ENCODE results near the gene ARL15.
A peak's percentile ranks its signal among the peaks of the same experiment; 100 is the strongest.
"Not testable (repeated sequence)": the region's sequence is repeated elsewhere in the genome, so short reads cannot be mapped to it uniquely, and the experiment has no call there.

ARL15 gene

GRCh38 chr5:54045077-54045792 lies 265.1 kb downstream of the ARL15 start:
- TF ChIP-seq, protein P1, sequence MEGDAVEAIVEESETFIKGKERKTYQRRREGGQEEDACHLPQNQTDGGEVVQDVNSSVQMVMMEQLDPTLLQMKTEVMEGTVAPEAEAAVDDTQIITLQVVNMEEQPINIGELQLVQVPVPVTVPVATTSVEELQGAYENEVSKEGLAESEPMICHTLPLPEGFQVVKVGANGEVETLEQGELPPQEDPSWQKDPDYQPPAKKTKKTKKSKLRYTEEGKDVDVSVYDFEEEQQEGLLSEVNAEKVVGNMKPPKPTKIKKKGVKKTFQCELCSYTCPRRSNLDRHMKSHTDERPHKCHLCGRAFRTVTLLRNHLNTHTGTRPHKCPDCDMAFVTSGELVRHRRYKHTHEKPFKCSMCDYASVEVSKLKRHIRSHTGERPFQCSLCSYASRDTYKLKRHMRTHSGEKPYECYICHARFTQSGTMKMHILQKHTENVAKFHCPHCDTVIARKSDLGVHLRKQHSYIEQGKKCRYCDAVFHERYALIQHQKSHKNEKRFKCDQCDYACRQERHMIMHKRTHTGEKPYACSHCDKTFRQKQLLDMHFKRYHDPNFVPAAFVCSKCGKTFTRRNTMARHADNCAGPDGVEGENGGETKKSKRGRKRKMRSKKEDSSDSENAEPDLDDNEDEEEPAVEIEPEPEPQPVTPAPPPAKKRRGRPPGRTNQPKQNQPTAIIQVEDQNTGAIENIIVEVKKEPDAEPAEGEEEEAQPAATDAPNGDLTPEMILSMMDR (IDR thresholded peaks at IDR 0.05; ENCODE audit: insufficient read depth, low read depth, low read length, missing control alignments): no peak
- DNase-seq (ENCODE audit: low read depth): peak; percentile 7
- H3K4me3 ChIP-seq (ENCODE audit: low read length): no peak overlapping the region

DNA sequence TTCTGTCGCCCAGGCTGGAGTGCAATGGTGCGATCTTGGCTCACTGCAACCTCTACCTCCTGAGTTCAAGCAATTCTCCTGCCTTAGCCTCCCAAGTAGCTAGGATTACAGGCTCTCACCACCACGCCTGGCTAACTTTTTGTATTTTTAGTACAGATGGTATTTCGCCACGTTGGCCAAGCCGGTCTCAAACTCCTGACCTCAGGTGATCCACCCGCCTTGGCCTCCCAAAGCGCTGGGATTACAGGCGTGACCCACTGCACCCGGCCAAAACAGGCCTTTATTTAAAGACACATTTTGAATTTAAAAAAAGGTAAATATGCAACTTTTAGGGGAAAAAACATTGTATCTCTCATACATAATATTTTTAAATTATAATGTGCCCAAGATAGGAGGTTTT lies 266.1 kb downstream of the ARL15 start:
- DNase-seq (ENCODE audit: low read depth); H3K4me3 ChIP-seq (ENCODE audit: low read length): not testable (repeated sequence)

GRCh38 chr5:54040804-54041203 lies 269.6 kb downstream of the ARL15 start:
- no peak for DNase-seq (ENCODE audit: low read depth)
- TF ChIP-seq, protein P1 (IDR thresholded peaks at IDR 0.05; ENCODE audit: insufficient read depth, low read depth, low read length, missing control alignments): no peak
- no peak overlapping the region for H3K4me3 ChIP-seq (ENCODE audit: low read length)

DNA sequence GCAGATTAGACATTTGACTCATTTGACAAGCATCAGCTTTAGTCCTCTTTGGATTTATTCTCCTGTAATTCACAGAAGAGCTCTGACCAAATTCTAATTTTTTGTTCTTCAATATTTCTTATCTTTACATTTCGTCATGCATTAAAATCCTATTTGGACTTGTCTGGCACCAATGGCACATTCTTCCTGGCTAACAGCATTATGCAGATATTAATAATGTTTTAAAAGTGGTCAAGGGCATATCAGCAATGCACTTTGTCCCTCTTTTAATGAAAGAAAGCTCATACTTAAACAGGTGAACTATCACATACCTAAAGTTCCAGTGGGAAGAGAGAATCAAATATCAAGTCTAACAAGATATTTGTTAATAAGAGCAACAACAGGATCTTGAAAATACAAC lies 270.4 kb downstream of the ARL15 start:
- DNase-seq (ENCODE audit: low read depth): no peak
- TF ChIP-seq, protein P1 (IDR thresholded peaks at IDR 0.05; ENCODE audit: insufficient read depth, low read depth, low read length, missing control alignments): no peak
- no peak overlapping the region for H3K4me3 ChIP-seq (ENCODE audit: low read length)

DNA sequence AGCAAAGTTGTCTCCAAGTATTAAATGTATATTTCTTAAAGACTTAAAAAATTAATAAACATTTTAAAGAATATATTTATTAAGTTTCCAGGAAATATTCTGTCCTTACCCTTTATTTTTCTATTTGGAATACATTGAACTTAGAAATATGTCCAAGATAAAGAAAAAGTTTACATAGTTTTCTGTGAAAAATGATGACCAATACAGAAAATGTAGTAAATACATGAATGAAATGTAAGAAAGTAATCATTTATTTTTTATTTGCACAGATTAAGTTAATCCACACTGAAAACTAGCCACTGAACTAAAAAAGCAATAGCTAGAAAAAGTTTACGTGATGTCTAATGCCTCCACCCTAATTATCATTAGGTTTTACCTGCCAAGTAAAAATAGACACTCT lies 273.2 kb downstream of the ARL15 start:
- TF ChIP-seq, protein P1 (IDR thresholded peaks at IDR 0.05; ENCODE audit: insufficient read depth, low read depth, low read length, missing control alignments): no peak

GRCh38 chr5:54030981-54031380 lies 279.4 kb downstream of the ARL15 start:
- H3K4me3 ChIP-seq (ENCODE audit: low read length): no peak overlapping the region
- DNase-seq (ENCODE audit: low read depth): no peak
- TF ChIP-seq, protein P1 (IDR thresholded peaks at IDR 0.05; ENCODE audit: insufficient read depth, low read depth, low read length, missing control alignments): no peak

More for the DNA sequence above, 273.2 kb downstream of the ARL15 start:
- H3K4me3 ChIP-seq (ENCODE audit: low read length): no peak overlapping the region
- DNase-seq (ENCODE audit: low read depth): no peak

DNA sequence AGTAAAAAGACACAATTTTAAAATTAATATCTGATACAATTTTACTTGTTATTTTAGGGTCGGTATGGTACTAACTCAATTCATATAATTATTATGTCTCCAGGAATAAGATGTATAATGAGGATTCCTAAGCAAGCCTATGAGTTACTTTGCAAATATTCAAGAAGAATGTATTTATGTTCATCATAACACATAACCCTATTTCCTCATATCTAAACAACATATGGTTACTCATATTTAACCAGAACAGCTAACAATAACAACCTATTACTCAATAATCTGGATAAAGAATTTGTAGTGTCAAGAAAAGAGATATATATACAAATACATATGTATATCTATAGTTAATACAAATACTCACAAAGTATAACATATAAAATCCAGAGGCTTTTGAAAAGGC lies 285.9 kb downstream of the ARL15 start:
- DNase-seq (ENCODE audit: low read depth): peak; percentile 64
- TF ChIP-seq, protein P1 (IDR thresholded peaks at IDR 0.05; ENCODE audit: insufficient read depth, low read depth, low read length, missing control alignments): no peak
- no peak overlapping the region for H3K4me3 ChIP-seq (ENCODE audit: low read length)
